HEK293 (cell line): ENCODE results near the gene STUM.

Experiments used
- CTCF ChIA-PET: fragments of 350-600 bp; formaldehyde crosslinking; extraction: SDS; loops from one replicate; lab custom pipeline; 2021; ENCODE audit warnings: antibody characterized with exemption; lab: Yijun Ruan, JAX
- POLR2A ChIA-PET: fragments of 300-600 bp; formaldehyde crosslinking; extraction: SDS; loops from one replicate; lab custom pipeline; 2020; ENCODE audit warnings: antibody characterized with exemption, inconsistent platforms; lab: Yijun Ruan, JAX
- H3K27ac ChIP-seq: fragments of 200-500 bp; sonication (Bioruptor generic); 2 replicates; pipeline ENCODE4 v1.5.1; 2014; ENCODE audit warnings: low read depth, low read length, control low read depth, inconsistent platforms; ENCODE audit errors: extremely low read depth
- H3K36me3 ChIP-seq, 2 experiments: fragments of 200-500 bp in 1 of 2; sonication (Bioruptor generic) in 1 of 2; 1 replicate in 1 of 2; 2 replicates in 1 of 2; pipeline ENCODE4 v1.5.1; 2014 to 2017; ENCODE audit warnings: inconsistent platforms in 2 of 2, low read length in 2 of 2; ENCODE audit not compliant: control insufficient read depth in 2 of 2, insufficient read depth in 1 of 2
- H3K4me1 ChIP-seq: fragments of 200-500 bp; sonication (Bioruptor generic); 2 replicates; pipeline ENCODE4 v1.5.1; 2014; ENCODE audit warnings: mild to moderate bottlenecking, low read length, inconsistent platforms; ENCODE audit not compliant: control insufficient read depth, insufficient read depth
- H3K4me3 ChIP-seq: 2 replicates; pipeline ENCODE4 v1.5.1; 2011; ENCODE audit warnings: low read depth, mild to moderate bottlenecking, control low read depth, low read length, moderate library complexity
- H3K9me3 ChIP-seq: fragments of 200-500 bp; sonication (Bioruptor generic); 2 replicates; pipeline ENCODE4 v1.5.1; 2014; ENCODE audit warnings: low read depth, low read length, inconsistent platforms; ENCODE audit not compliant: control insufficient read depth, insufficient read depth
- HOXD13 ChIP-seq: sonication (generic); formaldehyde crosslinking; IDR thresholded peaks from 2 replicates; pipeline ENCODE4 v1.8.0; 2022; ENCODE audit warnings: missing genetic modification reagents, borderline replicate concordance
- PBX3 ChIP-seq: sonication (generic); formaldehyde crosslinking; IDR thresholded peaks from 2 replicates; pipeline ENCODE4 v1.8.1; 2022; ENCODE audit warnings: mild to moderate bottlenecking, moderate library complexity, missing genetic modification reagents
- SP3 ChIP-seq: fragments of 450-650 bp; formaldehyde crosslinking; IDR thresholded peaks from 2 replicates; pipeline ENCODE4 v1.5.1; 2016; ENCODE audit warnings: missing biosample characterization, missing genetic modification characterization
- TCF7L2 ChIP-seq: IDR thresholded peaks from 2 replicates; pipeline ENCODE4 v1.6.1; 2011; ENCODE audit warnings: low read depth, mild to moderate bottlenecking, inconsistent platforms, low read length, moderate library complexity, borderline replicate concordance
- TSHZ1 ChIP-seq: fragments of 450-650 bp; formaldehyde crosslinking; IDR thresholded peaks from 2 replicates; pipeline ENCODE4 v1.5.1; 2016; ENCODE audit warnings: missing biosample characterization, missing genetic modification characterization, borderline replicate concordance
- ZBTB7A ChIP-seq: fragments of 450-650 bp; formaldehyde crosslinking; IDR thresholded peaks from 2 replicates; pipeline ENCODE4 v1.5.1; 2016; ENCODE audit warnings: low read depth, missing biosample characterization, missing genetic modification characterization
- ZFP41 ChIP-seq: fragments of 450-650 bp; formaldehyde crosslinking; IDR thresholded peaks from 2 replicates; pipeline ENCODE4 v1.5.1; 2016; ENCODE audit warnings: missing biosample characterization, missing genetic modification characterization, borderline replicate concordance
- ZNF18 ChIP-seq: fragments of 450-650 bp; formaldehyde crosslinking; IDR thresholded peaks from 2 replicates; pipeline ENCODE4 v1.5.1; 2016; ENCODE audit warnings: missing biosample characterization, missing genetic modification characterization
- ZNF366 ChIP-seq: fragments of 450-650 bp; formaldehyde crosslinking; conservative IDR thresholded peaks from 2 replicates; pipeline ENCODE4 v1.5.1; 2016; ENCODE audit warnings: missing biosample characterization, missing genetic modification characterization
- ZNF621 ChIP-seq: fragments of 450-650 bp; formaldehyde crosslinking; IDR thresholded peaks from 2 replicates; pipeline ENCODE4 v1.5.1; 2017; ENCODE audit warnings: missing biosample characterization, missing genetic modification characterization
- ZNF623 ChIP-seq: fragments of 450-650 bp; formaldehyde crosslinking; IDR thresholded peaks from 2 replicates; pipeline ENCODE4 v1.5.1; 2016; ENCODE audit warnings: missing biosample characterization, missing genetic modification characterization
- ZNF645 ChIP-seq: fragments of 450-650 bp; formaldehyde crosslinking; IDR thresholded peaks from 2 replicates; pipeline ENCODE4; 2016; ENCODE audit warnings: missing biosample characterization, missing genetic modification characterization
- ZNF747 ChIP-seq: fragments of 450-650 bp; formaldehyde crosslinking; IDR thresholded peaks from 2 replicates; pipeline ENCODE4 v1.5.1; 2016; ENCODE audit warnings: missing biosample characterization, missing genetic modification characterization
- TF ChIP-seq, protein P1 (sequence below): fragments of 450-650 bp; formaldehyde crosslinking; IDR thresholded peaks from 2 replicates; pipeline ENCODE4 v1.5.1; 2016; ENCODE audit warnings: missing biosample characterization, missing genetic modification characterization
- TF ChIP-seq, protein P2 (sequence below): fragments of 450-650 bp; formaldehyde crosslinking; IDR thresholded peaks from 2 replicates; pipeline ENCODE4 v1.5.0; 2017; ENCODE audit warnings: missing biosample characterization, missing genetic modification characterization, borderline replicate concordance

The STUM gene

GRCh38 chr1:226634166-226634588 is 85.6 kb downstream of the STUM start (continued):
- no peak for TF ChIP-seq TSHZ1 (tag by site-specific recombination)
- no peak for TF ChIP-seq ZNF623
- no peak for TF ChIP-seq SP3 (tag by site-specific recombination)
- TF ChIP-seq ZNF621: no peak
- TF ChIP-seq, protein P1, sequence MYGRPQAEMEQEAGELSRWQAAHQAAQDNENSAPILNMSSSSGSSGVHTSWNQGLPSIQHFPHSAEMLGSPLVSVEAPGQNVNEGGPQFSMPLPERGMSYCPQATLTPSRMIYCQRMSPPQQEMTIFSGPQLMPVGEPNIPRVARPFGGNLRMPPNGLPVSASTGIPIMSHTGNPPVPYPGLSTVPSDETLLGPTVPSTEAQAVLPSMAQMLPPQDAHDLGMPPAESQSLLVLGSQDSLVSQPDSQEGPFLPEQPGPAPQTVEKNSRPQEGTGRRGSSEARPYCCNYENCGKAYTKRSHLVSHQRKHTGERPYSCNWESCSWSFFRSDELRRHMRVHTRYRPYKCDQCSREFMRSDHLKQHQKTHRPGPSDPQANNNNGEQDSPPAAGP (tag by site-specific recombination): peak; percentile 60; the same call in 1 of the 2 replicates
- TF ChIP-seq ZNF18 (tag by site-specific recombination): no peak
- TF ChIP-seq TCF7L2: no peak
- peak; percentile 59; the same call in 1 of the 2 replicates for TF ChIP-seq ZBTB7A

DNA sequence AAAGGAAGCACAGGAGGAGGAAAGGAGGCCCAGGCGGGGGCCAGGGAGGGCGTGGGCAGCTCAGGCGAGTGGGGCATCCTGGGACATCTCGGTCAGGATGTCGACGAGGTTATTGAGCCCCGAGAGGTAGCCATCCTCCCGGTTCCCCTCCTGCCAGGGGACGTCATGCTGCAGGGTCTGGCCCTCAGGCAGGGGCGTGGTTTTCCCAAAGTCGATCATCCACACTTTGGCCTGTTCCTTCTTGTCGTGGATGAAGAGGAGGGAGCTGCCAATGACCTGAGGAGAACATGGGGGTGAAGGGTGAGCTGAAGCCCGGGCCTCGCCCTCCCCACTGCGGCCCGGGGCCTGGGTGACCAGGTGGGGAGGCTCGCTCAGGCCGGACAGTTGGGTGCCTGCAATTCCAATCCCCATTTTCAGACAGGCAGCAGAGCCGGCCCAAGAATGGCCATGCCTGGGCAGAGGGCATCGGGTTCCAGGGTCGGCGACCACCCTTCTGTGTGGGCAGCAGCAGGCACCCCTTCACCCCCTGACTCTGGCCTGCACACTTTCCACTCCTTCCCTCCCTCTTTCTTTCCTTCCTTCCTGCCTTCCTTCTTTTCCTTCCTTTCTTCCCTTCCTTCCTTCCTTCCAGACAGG is 86.2 kb downstream of the STUM start:
- no peak overlapping the region for H3K4me3 ChIP-seq
- no peak overlapping the region for H3K27ac ChIP-seq
- ChIA-PET CTCF (interaction anchor here (0.6 to 8.0 kb wide), 31 partner anchors 8 to 855 kb away, joined by 3 to 155 read pairs (median 4); no protein-coding TSS in a partner anchor), POLR2A (interaction anchor here (0.7 kb wide), 1 partner anchor 228 kb away, joined by 4 read pairs; no protein-coding TSS in a partner anchor)
- TF ChIP-seq ZNF645 (tag by site-specific recombination): no peak
- TF ChIP-seq HOXD13 (CRISPR knock-in tag): 0 out of 2 replicates have a peak, but pooled peaks have one; percentile 43
- TF ChIP-seq PBX3 (CRISPR knock-in tag): no peak
- TF ChIP-seq, protein P2, sequence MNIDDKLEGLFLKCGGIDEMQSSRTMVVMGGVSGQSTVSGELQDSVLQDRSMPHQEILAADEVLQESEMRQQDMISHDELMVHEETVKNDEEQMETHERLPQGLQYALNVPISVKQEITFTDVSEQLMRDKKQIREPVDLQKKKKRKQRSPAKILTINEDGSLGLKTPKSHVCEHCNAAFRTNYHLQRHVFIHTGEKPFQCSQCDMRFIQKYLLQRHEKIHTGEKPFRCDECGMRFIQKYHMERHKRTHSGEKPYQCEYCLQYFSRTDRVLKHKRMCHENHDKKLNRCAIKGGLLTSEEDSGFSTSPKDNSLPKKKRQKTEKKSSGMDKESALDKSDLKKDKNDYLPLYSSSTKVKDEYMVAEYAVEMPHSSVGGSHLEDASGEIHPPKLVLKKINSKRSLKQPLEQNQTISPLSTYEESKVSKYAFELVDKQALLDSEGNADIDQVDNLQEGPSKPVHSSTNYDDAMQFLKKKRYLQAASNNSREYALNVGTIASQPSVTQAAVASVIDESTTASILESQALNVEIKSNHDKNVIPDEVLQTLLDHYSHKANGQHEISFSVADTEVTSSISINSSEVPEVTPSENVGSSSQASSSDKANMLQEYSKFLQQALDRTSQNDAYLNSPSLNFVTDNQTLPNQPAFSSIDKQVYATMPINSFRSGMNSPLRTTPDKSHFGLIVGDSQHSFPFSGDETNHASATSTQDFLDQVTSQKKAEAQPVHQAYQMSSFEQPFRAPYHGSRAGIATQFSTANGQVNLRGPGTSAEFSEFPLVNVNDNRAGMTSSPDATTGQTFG (tag by site-specific recombination): 0 out of 2 replicates have a peak, but pooled peaks have one; percentile 43
- peak; percentile 81; the same call in 1 of the 2 replicates for TF ChIP-seq ZNF366 (tag by site-specific recombination)
- 0 out of 2 replicates have a peak, but pooled peaks have one; percentile 21 for TF ChIP-seq ZNF747 (tag by site-specific recombination)
- no peak for TF ChIP-seq ZFP41 (tag by site-specific recombination)
- no peaks in the 10 kb centered on the region for H3K4me1 ChIP-seq
- H3K9me3 ChIP-seq: no peaks in the 10 kb centered on the region
- peaks cover 0 to 7% of the 10 kb centered on the region in 2 experiments; a peak in 2 of 3 replicates for H3K36me3 ChIP-seq
